GM12892 (cell line): ENCODE data around the gene GLIS1.

Source experiments
- DNase-seq: peaks from one replicate; pipeline ENCODE4 v3.0.0; 2011; ENCODE audit not compliant: insufficient read length
- FAIRE-seq: peaks from 2 replicates; lab custom pipeline; 2011; peaks lifted over from hg19 to GRCh38; lab: Jason Lieb, UNC
- POLR2A ChIP-seq: IDR thresholded peaks from 2 replicates; pipeline ENCODE4 v1.6.1; 2011; ENCODE audit warnings: low read depth, low read length, control low read depth
- POLR2AphosphoS5 ChIP-seq: IDR thresholded peaks from 2 replicates; pipeline ENCODE4 v1.6.1; 2011; ENCODE audit warnings: low read depth, low read length, control low read depth
- TAF1 ChIP-seq: IDR thresholded peaks from 2 replicates; pipeline ENCODE4 v1.6.1; 2011; ENCODE audit warnings: low read depth, mild to moderate bottlenecking, control low read depth, low read length, borderline replicate concordance

The GLIS1 gene

DNA sequence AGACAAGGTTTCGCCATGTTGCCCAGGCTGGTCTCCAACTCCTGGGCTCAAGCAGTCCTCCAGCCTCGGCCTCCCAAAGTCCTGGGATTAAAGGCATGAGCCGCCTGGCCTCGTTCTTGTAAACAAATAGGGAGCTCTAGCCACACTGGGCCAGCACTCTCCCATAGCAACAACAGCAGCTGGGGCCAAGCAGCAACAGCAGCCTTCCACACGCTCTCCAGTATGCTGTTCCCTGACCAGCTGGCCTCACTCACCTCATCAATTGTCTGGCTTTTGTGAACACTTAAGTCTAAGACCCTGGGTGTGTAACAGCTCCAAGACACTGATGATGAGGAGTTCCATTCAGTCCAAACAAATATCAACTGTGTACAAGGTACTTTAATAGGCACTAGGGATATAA lies 16.9 kb upstream of the GLIS1 start:
- TF ChIP-seq POLR2A: no peak
- TF ChIP-seq POLR2AphosphoS5: no peak
- no peak for TF ChIP-seq TAF1
- FAIRE-seq (no peak), DNase-seq (no peak)

DNA sequence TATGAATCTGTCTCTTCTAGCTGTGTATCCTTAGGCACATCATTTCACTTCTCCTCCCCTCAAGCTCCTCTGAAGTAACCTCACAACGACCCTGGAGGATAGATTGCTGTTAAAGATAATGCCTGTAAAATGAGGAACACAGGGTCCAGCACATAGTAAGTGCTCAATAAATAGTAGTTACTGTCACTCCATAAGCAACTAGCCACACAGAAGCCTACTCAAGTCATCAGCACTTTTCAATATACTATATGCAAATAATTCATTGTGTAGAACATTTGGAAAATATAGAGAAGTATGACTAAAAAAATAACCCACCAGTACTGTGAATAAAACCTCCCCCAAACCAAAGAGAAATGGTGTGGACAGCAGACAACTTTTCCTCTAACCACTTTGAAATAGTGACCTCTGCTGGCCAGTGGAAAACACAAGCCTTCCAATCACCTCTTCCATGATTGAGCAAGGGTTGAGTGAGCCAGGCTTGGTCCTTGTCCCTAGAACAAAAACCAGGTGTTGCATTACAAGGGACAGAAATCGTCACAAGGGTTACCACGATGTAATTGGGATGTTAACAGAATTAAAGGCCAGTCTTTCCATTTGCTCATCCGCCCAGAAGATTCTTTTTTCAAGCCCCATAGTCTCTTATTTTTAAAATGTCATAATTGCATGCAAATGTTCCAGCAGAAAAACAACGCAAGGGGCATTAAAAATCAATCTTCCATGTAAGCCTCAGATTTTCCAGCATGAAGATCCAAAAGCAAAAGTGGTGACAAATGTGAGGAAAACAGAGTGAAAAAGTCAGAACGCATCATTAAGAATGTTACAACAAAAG lies 15.7 kb upstream of the GLIS1 start:
- no peak for DNase-seq
- TF ChIP-seq POLR2A: no peak
- TF ChIP-seq TAF1: no peak
- no peak for TF ChIP-seq POLR2AphosphoS5

DNA sequence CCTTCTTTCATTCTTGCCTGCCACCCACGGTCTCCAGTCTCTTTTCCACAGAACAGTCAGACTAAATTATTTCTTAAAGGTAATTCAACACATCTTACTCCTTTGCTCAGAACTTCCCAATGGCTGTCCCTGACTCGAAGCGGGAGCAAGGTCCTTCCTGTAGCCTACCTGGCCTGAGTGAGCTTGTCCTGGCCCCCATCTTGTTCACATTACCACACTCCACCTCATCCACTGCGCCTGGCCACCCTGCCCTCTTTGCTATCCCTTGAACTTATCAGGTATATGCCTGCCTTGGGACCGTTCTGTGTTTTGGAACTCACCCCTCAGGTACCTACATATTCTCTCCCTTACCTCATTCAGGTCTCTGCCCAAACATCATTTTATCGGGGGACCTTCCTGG lies 13.3 kb upstream of the GLIS1 start:
- no peak for DNase-seq

More for the DNA sequence above, 15.7 kb upstream of the GLIS1 start:
- FAIRE-seq: no peak

DNA sequence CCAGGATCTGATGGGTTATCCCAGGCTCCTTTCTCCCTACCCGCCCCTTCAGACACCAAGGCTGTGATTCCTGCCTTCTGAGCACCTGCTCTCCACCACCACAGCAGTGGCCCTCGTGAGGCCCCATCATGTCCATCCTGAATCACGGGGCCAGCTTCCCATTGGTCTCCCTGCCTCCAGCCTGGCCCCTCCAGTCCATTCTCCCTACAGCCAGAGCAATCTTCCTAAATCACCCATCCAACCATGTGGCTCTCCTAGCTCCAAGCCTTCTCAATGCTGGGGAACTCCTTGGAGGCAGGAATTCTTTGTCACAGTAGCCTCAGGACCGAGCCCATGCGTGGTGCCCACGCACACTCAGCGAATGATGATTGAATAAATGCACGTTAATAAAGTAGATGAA lies 8.9 kb upstream of the GLIS1 start:
- no peak for DNase-seq
- TF ChIP-seq POLR2A (no peak), POLR2AphosphoS5 (no peak), TAF1 (no peak)
- no peak for FAIRE-seq

More for the DNA sequence above, 13.3 kb upstream of the GLIS1 start:
- no peak for FAIRE-seq
- TF ChIP-seq TAF1 (no peak), POLR2AphosphoS5 (no peak), POLR2A (no peak)

- peak; percentile 9 for FAIRE-seq
- TF ChIP-seq TAF1: no peak
- no peak for TF ChIP-seq POLR2AphosphoS5
- TF ChIP-seq POLR2A: no peak
- DNase-seq: no peak
These were observed 1.7 kb upstream of the GLIS1 start for GRCh38 chr1:53740621-53741105.

DNA sequence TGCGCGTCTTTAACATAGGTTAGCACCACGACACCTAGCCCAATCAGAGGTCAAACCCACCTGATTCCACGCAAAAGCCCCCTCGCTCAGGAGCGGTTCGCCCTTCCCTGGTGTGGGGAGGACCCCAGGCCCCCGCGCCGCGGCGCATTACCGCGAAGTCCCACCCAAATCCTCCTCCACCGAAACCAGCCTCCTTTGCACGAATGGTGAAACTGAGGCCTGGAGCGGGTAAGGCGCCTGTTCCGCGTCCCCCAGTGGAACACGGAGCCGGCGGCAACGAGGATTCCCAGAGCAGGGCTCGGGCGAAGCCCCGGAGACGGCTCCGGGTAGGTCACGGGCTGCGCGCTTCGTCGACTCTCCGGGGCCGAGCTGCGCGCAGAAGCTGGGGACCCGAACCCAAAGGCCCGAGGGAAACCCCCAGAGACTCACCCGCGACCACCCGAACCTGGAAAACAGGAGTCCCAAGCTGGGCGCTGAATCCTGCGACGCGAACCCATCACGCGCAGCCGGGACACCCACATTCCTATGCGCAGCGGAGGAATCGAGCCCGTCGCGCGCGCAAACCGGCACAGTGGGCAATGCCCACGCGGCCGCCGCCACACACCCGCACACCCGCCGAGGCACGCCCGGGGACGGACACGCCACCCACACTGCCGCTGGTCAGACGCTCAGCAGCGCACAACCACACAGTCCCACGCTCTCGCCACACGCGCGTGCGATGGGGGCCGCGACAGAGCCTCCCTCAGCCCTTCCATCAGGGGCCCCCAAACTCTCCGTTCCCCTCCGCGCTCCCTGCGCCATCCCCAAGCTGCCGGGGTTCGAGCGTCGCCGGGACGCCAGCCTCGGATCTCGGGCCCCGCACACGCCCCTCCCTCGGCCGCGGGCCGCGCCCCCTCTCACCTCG lies 507 bp downstream of the GLIS1 start:
- TF ChIP-seq TAF1: no peak
- no peak for TF ChIP-seq POLR2A
- FAIRE-seq (no peak), DNase-seq (no peak)

GRCh38 chr1:53737648-53738204 lies 1.2 kb downstream of the GLIS1 start:
- TF ChIP-seq TAF1: no peak
- TF ChIP-seq POLR2AphosphoS5: no peak
- no peak for TF ChIP-seq POLR2A
- DNase-seq (no peak), FAIRE-seq (no peak)

DNA sequence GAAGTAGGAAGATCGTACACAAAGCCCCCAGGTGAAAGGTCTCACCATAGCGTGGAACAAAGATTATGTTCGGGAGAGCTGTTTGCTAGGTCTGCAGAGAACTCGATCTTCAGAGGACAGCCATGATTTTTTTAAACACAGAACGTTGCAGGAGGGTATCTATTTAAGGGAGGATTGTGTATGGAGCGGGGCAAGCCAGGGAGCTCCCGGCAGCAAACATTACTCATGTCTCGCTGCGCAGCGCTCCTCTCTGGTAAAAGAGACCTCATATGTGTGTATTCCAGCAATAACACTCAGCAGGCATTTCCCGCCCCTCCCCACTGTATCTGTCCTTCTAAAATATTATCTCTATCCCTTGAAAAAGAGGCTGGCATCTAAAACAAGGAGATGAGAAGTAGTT lies 2.7 kb downstream of the GLIS1 start:
- TF ChIP-seq POLR2AphosphoS5: no peak
- no peak for TF ChIP-seq TAF1
- TF ChIP-seq POLR2A: no peak
- FAIRE-seq: no peak

GRCh38 chr1:53735681-53736080 lies 3.3 kb downstream of the GLIS1 start:
- DNase-seq (no peak), FAIRE-seq (no peak)
- TF ChIP-seq POLR2A: no peak
- TF ChIP-seq POLR2AphosphoS5: no peak
- no peak for TF ChIP-seq TAF1

More for the DNA sequence above, 2.7 kb downstream of the GLIS1 start:
- no peak for DNase-seq

DNA sequence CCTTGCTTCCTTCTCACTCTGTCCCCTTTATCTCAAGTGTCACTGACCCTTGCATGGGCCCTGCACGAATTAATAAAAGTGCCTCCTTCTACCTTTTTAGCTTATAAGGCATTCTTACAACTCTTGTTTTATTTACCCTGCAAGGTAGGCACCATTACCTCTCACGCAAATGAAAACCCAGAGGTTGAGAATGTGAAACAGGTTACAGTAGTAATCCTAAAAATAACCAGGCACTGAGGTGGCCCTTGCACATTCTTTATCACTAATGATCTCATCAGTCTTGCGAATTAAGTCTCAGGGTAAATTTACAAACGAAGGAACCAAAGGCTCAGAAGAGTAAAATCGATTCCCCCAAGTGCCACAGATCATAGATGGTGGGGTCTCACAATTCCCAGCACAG lies 3.7 kb downstream of the GLIS1 start:
- FAIRE-seq (no peak), DNase-seq (no peak)
- no peak for TF ChIP-seq POLR2A
- TF ChIP-seq TAF1: no peak
- no peak for TF ChIP-seq POLR2AphosphoS5

DNA sequence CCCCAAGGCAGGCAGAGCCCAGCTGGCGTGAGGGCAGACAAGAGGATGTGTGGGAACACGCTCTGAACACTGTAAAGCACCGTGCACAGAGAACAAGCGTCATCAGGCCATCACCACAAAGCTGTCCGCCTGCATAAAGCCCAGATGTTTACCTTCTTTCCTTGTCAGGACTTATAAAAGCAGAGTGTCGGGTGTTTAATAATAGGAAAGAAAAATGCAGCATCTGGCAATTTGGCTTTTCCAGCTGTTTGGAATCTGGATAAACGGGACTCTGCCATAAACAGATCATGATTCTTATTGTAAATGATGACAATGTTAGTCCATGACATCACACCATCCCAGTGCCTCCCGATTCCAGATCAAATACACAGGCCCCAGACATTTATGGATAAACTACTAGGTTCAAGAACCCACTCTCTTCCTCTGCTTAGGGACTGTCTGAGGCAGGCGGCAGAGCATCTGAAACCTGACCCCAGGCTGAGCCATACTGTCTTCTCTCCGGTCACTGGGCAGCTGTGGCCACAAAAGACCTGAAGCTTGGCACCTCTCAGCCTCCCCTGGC lies 4.2 kb downstream of the GLIS1 start:
- no peak for DNase-seq
- TF ChIP-seq POLR2AphosphoS5: no peak
- TF ChIP-seq TAF1: no peak
- no peak for TF ChIP-seq POLR2A
- no peak for FAIRE-seq
